Fibroblast of the aortic adventitia (primary cell): ENCODE data around the gene IFRD2. TPM values are rescaled to one million over a fixed set of nuclear protein-coding genes. Genes with fewer than 3 reads are reported as not detected.

Experiments used
- DNase-seq: peaks from one replicate; pipeline ENCODE4 v3.0.0-alpha.2; 2010; ENCODE audit warnings: low read depth
- H3K4me3 ChIP-seq: 2 replicates; pipeline ENCODE4 v1.5.1; 2011; ENCODE audit warnings: low read depth, mild to moderate bottlenecking, control low read depth, low read length, moderate library complexity
- CTCF ChIP-seq: IDR thresholded peaks from 2 replicates; pipeline ENCODE4 v1.5.1; 2011; ENCODE audit warnings: mild to moderate bottlenecking, low read length, control low read depth, inconsistent platforms; ENCODE audit not compliant: insufficient read depth
- total RNA-seq: library from RNA; depleted of rRNA; stranded (reverse); fragments of >200 nt; gene quantifications from 2 replicates; pipeline ENCODE4 v1.2.3, GENCODE V29; 2012; ENCODE audit warnings: low replicate concordance

The IFRD2 gene
- total RNA-seq, 1 donor = 72.7 TPM

GRCh38 chr3:50323614-50324199 lies 31.5 kb upstream of the IFRD2 start:
- no peak for TF ChIP-seq CTCF
- DNase-seq = no peak
- H3K4me3 ChIP-seq = no peak overlapping the region

- no peak overlapping the region for H3K4me3 ChIP-seq
- DNase-seq = no peak
- no peak for TF ChIP-seq CTCF
Measured at GRCh38 chr3:50323092-50323600, 30.9 kb upstream of the IFRD2 start.

- TF ChIP-seq CTCF = no peak
Measured at GRCh38 chr3:50322386-50323091, 30.3 kb upstream of the IFRD2 start, which contains the start of gene HYAL2. Gene HYAL2 (minus strand): TSS chr3:50322745. CDS start chr3:50320489, 2,256 bp downstream.

GRCh38 chr3:50322115-50322385 lies 29.8 kb upstream of the IFRD2 start:
- H3K4me3 ChIP-seq = peak overlapping the region; percentile 84
- no peak for DNase-seq
- no peak for TF ChIP-seq CTCF

More at GRCh38 chr3:50322386-50323091, 30.3 kb upstream of the IFRD2 start, which contains the start of gene HYAL2:
- H3K4me3 ChIP-seq = peak within 1 kb of the TSS; percentile 84
- DNase-seq = no peak

GRCh38 chr3:50321336-50322114 lies 29.3 kb upstream of the IFRD2 start:
- peak; percentile 84 for DNase-seq
- peak; percentile 43 for TF ChIP-seq CTCF
- peak overlapping the region; percentile 84 for H3K4me3 ChIP-seq

GRCh38 chr3:50320853-50321335 lies 28.7 kb upstream of the IFRD2 start:
- peak; percentile 48 for DNase-seq
- TF ChIP-seq CTCF = no peak
- H3K4me3 ChIP-seq = peak overlapping the region; percentile 84
